LNCAP (cell line): ENCODE results near the gene RPS3A.

ENCODE experiments used
- TF ChIP-seq, protein P1 (sequence below): fragments of 450-650 bp; IDR thresholded peaks from 2 replicates; pipeline ENCODE4 v1.5.1; 2017; ENCODE audit warnings: mild to moderate bottlenecking

RPS3A gene

GRCh38 chr4:151148261-151148660, 48.8 kb downstream of the RPS3A start:
- TF ChIP-seq, protein P1, sequence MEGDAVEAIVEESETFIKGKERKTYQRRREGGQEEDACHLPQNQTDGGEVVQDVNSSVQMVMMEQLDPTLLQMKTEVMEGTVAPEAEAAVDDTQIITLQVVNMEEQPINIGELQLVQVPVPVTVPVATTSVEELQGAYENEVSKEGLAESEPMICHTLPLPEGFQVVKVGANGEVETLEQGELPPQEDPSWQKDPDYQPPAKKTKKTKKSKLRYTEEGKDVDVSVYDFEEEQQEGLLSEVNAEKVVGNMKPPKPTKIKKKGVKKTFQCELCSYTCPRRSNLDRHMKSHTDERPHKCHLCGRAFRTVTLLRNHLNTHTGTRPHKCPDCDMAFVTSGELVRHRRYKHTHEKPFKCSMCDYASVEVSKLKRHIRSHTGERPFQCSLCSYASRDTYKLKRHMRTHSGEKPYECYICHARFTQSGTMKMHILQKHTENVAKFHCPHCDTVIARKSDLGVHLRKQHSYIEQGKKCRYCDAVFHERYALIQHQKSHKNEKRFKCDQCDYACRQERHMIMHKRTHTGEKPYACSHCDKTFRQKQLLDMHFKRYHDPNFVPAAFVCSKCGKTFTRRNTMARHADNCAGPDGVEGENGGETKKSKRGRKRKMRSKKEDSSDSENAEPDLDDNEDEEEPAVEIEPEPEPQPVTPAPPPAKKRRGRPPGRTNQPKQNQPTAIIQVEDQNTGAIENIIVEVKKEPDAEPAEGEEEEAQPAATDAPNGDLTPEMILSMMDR = no peak

DNA sequence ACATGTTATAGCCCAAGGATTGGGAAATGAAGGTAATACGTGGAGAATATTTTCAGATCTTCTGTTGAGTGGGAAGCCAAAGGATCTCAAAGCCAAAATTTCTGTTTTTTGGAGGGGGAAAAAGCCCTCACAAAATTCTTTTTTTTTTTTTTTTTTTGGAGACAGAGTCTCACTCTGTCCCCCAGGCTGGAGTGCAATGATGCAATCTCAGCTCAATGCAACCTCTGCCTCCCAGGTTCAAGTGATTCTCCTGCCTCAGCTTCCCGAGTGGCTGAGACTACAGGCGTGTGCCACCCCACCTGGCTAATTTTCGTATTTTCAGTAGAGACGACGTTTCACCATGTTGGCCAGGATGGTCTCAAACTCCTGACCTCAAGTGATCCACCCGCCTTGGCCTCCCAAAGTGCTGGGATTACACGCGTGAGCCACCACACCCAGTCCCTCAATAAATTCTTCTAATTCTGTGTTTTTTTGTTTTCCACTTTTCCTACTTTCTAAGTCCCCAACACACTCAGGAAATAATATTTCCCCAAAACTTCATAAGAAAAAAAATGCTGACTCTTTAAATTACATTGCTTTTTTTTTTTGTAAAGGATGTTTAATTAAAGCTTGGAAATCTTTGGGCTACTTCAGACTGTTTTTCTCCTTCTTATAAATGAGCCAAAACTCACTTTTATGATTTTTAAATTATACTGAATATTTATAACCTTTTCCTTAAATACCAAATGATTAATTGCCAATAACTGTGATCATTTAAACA, 51.6 kb downstream of the RPS3A start:
- TF ChIP-seq, protein P1 = no peak

DNA sequence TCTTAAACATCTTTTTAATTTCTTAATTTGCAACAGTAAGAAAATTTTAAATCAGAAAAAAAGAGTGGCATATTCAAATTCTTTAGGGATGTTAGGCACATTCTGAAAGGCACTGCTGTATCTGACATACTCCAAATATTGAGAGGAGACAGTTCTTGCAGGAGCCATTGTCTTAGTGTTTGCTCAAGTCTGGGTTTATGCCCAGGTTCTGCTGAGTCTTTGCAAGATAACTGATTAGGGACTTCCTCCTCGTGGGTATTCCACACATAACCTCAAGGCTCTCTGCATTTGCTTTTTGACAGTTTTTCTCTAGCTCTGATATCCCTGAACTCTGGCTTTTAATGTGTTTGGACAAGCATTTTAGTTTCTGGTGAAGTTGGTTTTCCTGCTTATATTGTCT, 52.6 kb downstream of the RPS3A start:
- TF ChIP-seq, protein P1 = no peak

GRCh38 chr4:151153585-151153984, 54.2 kb downstream of the RPS3A start:
- TF ChIP-seq, protein P1 = no peak
